Measurements from ENCODE around the gene SASH3. TPM values are rescaled to one million over a fixed set of nuclear protein-coding genes. Genes with fewer than 3 reads are reported as not detected.

Gene SASH3
- total and polyA plus RNA-seq, 8 donors, result 2.3 to 62.9 (median 4.1) TPM

DNA sequence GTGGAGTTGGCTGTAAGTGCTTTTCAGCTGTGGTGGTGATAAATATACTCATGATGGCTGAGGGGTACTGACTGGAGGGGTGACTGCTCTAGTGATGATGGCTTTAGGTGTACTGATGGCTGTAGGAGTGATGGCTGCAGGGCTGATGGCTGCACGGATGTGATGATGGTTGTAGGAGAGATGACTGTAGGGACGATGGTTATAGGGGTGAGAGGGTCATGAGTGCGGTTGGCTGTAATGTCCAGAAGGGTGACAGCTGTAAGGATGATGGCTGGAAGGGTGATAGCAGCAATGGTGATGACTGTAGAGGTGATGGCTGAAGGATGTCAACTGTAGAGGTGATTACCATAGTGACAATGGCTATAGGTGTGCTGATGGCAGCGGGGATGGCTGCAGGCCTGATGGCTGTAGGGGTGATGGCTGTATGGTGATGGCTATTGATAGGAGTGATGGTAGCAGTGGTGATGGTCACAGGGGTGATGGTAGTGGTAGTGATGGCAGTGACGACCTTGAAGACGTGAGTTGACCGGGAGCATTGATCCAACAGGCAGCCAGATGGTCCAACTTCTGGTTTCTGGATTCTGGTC lies 570 bp upstream of the SASH3 start:
- intact Hi-C loops (cut with DNase I), result no loop called here
- H3K36me3 ChIP-seq, result no peaks in the 10 kb centered on the region
- no peak for DNase-seq
- no peaks in the 10 kb centered on the region for H3K27me3 ChIP-seq
- H3K27ac ChIP-seq, result peak overlapping the region in 1 of 2 donors; percentile 92
- peak overlapping the region in 1 of 2 donors; percentile 56 for H3K4me3 ChIP-seq
- no peaks in the 10 kb centered on the region for H3K9me3 ChIP-seq
- no peak for ATAC-seq
- H3K4me1 ChIP-seq, result peaks cover 0 to 24% of the 10 kb centered on the region in 2 donors
- TF ChIP-seq, protein P1, sequence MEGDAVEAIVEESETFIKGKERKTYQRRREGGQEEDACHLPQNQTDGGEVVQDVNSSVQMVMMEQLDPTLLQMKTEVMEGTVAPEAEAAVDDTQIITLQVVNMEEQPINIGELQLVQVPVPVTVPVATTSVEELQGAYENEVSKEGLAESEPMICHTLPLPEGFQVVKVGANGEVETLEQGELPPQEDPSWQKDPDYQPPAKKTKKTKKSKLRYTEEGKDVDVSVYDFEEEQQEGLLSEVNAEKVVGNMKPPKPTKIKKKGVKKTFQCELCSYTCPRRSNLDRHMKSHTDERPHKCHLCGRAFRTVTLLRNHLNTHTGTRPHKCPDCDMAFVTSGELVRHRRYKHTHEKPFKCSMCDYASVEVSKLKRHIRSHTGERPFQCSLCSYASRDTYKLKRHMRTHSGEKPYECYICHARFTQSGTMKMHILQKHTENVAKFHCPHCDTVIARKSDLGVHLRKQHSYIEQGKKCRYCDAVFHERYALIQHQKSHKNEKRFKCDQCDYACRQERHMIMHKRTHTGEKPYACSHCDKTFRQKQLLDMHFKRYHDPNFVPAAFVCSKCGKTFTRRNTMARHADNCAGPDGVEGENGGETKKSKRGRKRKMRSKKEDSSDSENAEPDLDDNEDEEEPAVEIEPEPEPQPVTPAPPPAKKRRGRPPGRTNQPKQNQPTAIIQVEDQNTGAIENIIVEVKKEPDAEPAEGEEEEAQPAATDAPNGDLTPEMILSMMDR (IDR thresholded peaks at IDR 0.05), result no peak

DNA sequence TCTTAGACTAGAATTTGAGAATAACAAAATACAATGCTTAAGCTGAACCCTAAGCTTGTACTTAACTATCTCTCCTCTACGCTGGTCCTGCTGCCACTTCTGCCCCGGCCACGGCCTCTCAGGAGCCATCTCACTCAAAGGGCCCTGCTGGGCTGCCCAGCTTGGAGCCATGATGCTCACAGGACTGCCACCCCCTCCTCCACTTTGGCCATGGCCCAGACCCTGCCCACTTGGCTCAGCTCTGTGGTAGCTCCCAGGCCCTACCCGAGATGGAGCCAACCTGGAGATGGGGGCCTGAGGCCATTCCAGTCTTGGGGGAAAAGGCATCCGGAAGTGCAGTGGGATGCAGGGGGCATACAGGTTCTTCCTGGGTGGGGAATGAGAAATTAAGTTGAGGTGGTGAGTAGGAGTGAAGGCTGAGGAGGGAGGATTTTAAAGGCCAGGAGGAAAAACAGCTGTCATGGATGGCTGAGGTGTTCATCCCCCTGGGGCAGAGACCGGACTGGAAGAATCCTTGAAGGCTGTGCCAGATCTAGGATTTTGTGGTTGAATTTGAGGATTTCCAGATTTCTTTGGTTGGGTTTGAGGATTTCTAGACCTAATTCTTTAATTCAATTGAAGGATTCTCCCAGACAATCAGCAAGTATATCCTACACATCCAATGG lies 824 bp downstream of the SASH3 start:
- H3K27ac ChIP-seq, result peak overlapping the region; percentile 39 to 92
- H3K4me1 ChIP-seq, result peaks cover 0 to 27% of the 10 kb centered on the region in 2 donors
- H3K9me3 ChIP-seq, result no peaks in the 10 kb centered on the region
- DNase-seq (no peak), ATAC-seq (no peak)
- TF ChIP-seq, protein P1 (IDR thresholded peaks at IDR 0.05), result no peak
- intact Hi-C loops (cut with DNase I), result no loop called here
- H3K36me3 ChIP-seq, result no peaks in the 10 kb centered on the region
- H3K27me3 ChIP-seq, result no peaks in the 10 kb centered on the region
- H3K4me3 ChIP-seq, result peak overlapping the region; percentile 4 to 56

DNA sequence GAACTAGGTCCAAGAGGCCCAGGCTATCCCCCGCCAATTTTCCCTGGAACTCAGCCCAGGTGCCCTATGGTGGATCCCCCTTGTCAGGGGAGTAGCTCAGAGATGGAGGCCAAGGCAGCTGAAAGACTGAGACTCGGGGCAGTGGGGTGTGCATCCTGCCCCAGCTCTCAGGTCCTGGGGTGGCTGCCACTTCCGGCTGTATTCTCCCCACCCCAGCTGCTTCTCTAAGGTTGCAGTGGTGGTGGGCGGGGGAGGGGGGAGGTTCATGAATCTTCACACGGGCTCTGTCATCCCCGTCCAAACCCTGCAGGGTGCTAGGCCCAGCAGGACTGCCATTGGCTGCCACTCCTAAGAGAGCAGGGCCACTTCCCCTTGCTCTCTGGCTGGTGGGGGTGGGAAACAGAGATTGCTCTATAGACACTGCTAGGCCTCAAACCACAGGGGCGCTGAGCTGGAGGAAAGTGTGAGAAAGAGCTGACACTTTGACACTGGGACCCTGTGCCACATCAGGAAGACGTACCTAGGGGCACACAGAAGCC lies 1.5 kb downstream of the SASH3 start:
- no peaks in the 10 kb centered on the region for H3K9me3 ChIP-seq
- ATAC-seq (peak; percentile 53), DNase-seq (peak in 2 of 4 donors; percentile 75 to 88)
- intact Hi-C loops (cut with DNase I), result no loop called here
- H3K4me3 ChIP-seq, result peak overlapping the region in 1 of 2 donors; percentile 56
- no peaks in the 10 kb centered on the region for H3K36me3 ChIP-seq
- peak overlapping the region; percentile 39 to 92 for H3K27ac ChIP-seq
- no peaks in the 10 kb centered on the region for H3K27me3 ChIP-seq
- TF ChIP-seq, protein P1 (IDR thresholded peaks at IDR 0.05), result no peak
- peaks cover 0 to 27% of the 10 kb centered on the region in 2 donors for H3K4me1 ChIP-seq

DNA sequence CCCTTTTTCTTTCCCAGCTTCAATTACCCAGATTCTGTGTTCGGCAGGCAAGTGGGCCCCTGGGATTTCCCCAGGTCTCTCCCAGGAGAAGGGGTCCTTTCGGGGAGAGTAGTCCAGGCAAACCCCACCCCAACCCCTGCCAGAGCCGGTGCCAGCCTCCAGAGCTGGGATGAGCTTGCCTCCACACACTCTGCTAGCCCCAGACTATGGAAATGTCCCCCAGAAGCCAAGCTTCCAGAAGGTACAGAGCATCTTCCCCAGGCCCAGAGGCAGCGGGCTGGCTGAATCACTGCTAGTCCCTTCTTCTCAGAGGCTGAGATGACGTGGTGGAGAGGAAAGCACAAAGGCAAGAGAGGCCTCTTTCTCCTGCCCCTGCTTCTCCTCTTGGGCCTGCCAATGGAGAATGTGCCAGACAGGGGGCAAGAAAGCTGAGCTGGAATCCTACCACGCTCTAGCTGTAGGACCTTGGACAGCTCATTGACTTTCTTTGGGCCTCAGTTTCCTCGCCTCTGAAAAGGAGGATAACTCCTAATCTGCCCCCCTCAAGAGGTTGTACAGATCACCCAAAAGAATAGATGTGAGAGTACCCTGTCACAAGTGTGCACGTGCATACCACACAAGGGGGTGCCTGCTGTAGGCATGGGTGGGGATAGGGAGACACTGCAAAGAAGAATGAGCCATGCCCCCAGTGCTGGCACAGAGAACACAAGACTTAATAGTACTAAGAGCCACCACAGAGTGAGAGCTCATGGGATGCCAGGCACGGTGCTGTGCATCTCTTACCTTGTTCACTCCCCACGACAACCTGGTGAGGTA lies 2.1 kb downstream of the SASH3 start:
- ATAC-seq (no peak), DNase-seq (no peak)
- Histone ChIP-seq H3K4me3 (peak overlapping the region in 1 of 2 donors; percentile 56), H3K27me3 (no peaks in the 10 kb centered on the region), H3K9me3 (no peaks in the 10 kb centered on the region), H3K36me3 (no peaks in the 10 kb centered on the region), H3K27ac (peak overlapping the region in 1 of 2 donors; percentile 92), H3K4me1 (peaks cover 0 to 24% of the 10 kb centered on the region in 2 donors)
- intact Hi-C loops (cut with DNase I), result no loop called here
- TF ChIP-seq, protein P1 (IDR thresholded peaks at IDR 0.05), result no peak
